ENCODE measurements around the gene NKTR.

DNA sequence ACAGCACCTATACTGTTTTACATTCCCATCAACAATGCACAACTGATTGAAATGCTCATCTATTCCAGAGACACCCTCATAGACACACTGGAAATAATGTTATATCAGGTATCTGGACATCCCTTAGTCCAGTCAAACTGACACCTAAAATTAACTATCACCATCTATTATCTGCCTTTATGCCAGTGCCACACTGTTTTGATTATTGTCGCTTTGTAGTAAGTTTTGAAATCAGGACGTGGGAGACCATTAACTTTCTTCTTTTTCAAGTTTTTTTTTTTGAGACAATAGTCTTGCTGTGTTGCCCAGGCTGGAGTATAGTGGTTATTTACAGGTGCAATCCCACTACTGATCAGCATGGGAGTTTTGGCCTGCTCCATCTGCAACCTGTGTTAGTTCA lies 75.4 kb downstream of the NKTR start:
- TF ChIP-seq EZH2 (IDR thresholded peaks at IDR 0.05; ENCODE audit: insufficient read depth, poor library complexity, severe bottlenecking) (no peak), EZH2phosphoT487 (IDR thresholded peaks at IDR 0.05; ENCODE audit: insufficient read depth, low read depth) (no peak)

All from GM23248 (cell line).